ENCODE measurements around the gene OR52K2.

OR52K2 gene

GRCh38 chr11:4465407-4465806 is 16.3 kb downstream of the OR52K2 start:
- H3K9me3 ChIP-seq (replicated peaks in 1 of 2; ENCODE audit: control insufficient read depth in 2 of 2, insufficient read depth in 1 of 2, low read depth in 1 of 2, low read length in 2 of 2), result peaks cover 5% of the 10 kb centered on the region in 2 donors
- H2BK12ac ChIP-seq (ENCODE audit: low read length), result no peak overlapping the region
- H3K27me3 ChIP-seq (ENCODE audit: control insufficient read depth in 3 of 3, insufficient read depth in 3 of 3, low read depth in 1 of 3, low read length in 3 of 3), result peaks cover 0 to under 1% (median 0%) of the 10 kb centered on the region in 3 experiments
- no peak overlapping the region for H2AK5ac ChIP-seq (ENCODE audit: low read depth, low read length)
- no peak overlapping the region for H3K14ac ChIP-seq (ENCODE audit: low read length)
- H3K79me1 ChIP-seq (ENCODE audit: low read depth, low read length), result no peaks in the 10 kb centered on the region
- H2BK15ac ChIP-seq (ENCODE audit: low read length), result no peak overlapping the region
- no CpG with 5 or more reads among the region's 1 CpG for WGBS, 2 donors (ENCODE audit: extremely low coverage in 2 of 2, insufficient read length in 2 of 2, insufficient replicate concordance in 1 of 2)
- no peak for DNase-seq (ENCODE audit: low spot score)
- no peaks in the 10 kb centered on the region for H3K36me3 ChIP-seq (replicated peaks in 1 of 2; ENCODE audit: control insufficient read depth in 2 of 2, insufficient read depth in 2 of 2, low read length in 2 of 2)
- no peak overlapping the region for H4K91ac ChIP-seq (ENCODE audit: low read depth, low read length, poor library complexity)
- no peak overlapping the region for H3K4me3 ChIP-seq (ENCODE audit: low read length in 2 of 2)
- H4K8ac ChIP-seq (ENCODE audit: low read depth, low read length), result no peak overlapping the region
- H3K27ac ChIP-seq (replicated peaks; ENCODE audit: low read length), result no peak overlapping the region
- no peak overlapping the region for H3K18ac ChIP-seq (ENCODE audit: low read length)
- no peak overlapping the region for H2AFZ ChIP-seq (ENCODE audit: low read length)
- no peaks in the 10 kb centered on the region for H3K4me1 ChIP-seq (ENCODE audit: control insufficient read depth in 2 of 2, insufficient read depth in 1 of 2, low read depth in 1 of 2, low read length in 2 of 2)
- no peak overlapping the region for H3K23ac ChIP-seq (ENCODE audit: low read depth, low read length, poor library complexity)
- no peak overlapping the region for H3K4ac ChIP-seq (ENCODE audit: low read length)
- H3K9ac ChIP-seq (ENCODE audit: low read depth, low read length, poor library complexity), result no peak overlapping the region
- no peak overlapping the region for H3K4me2 ChIP-seq (ENCODE audit: insufficient read depth, low read length, poor library complexity, severe bottlenecking)
- H2BK5ac ChIP-seq (ENCODE audit: low read length), result no peak overlapping the region
- no peak overlapping the region for H2BK120ac ChIP-seq (ENCODE audit: low read depth, low read length)

GRCh38 chr11:4466131-4466870 is 17.2 kb downstream of the OR52K2 start:
- Histone ChIP-seq H3K23ac (ENCODE audit: low read depth, low read length, poor library complexity) (no peak overlapping the region), H3K4me3 (ENCODE audit: low read length in 2 of 2) (no peak overlapping the region), H3K14ac (ENCODE audit: low read length) (no peak overlapping the region), H3K4ac (ENCODE audit: low read length) (no peak overlapping the region), H3K36me3 (replicated peaks in 1 of 2; ENCODE audit: control insufficient read depth in 2 of 2, insufficient read depth in 2 of 2, low read length in 2 of 2) (no peaks in the 10 kb centered on the region), H3K27me3 (ENCODE audit: control insufficient read depth in 3 of 3, insufficient read depth in 3 of 3, low read depth in 1 of 3, low read length in 3 of 3) (no peaks in the 10 kb centered on the region), H2AFZ (ENCODE audit: low read length) (no peak overlapping the region), H3K9ac (ENCODE audit: low read depth, low read length, poor library complexity) (no peak overlapping the region), H2AK5ac (ENCODE audit: low read depth, low read length) (no peak overlapping the region), H2BK12ac (ENCODE audit: low read length) (no peak overlapping the region), H2BK15ac (ENCODE audit: low read length) (no peak overlapping the region), H3K27ac (replicated peaks; ENCODE audit: low read length) (no peak overlapping the region), H2BK120ac (ENCODE audit: low read depth, low read length) (no peak overlapping the region), H3K4me1 (ENCODE audit: control insufficient read depth in 2 of 2, insufficient read depth in 1 of 2, low read depth in 1 of 2, low read length in 2 of 2) (no peaks in the 10 kb centered on the region), H3K18ac (ENCODE audit: low read length) (no peak overlapping the region), H4K8ac (ENCODE audit: low read depth, low read length) (no peak overlapping the region), H2BK5ac (ENCODE audit: low read length) (no peak overlapping the region), H3K4me2 (ENCODE audit: insufficient read depth, low read length, poor library complexity, severe bottlenecking) (no peak overlapping the region), H4K91ac (ENCODE audit: low read depth, low read length, poor library complexity) (no peak overlapping the region), H3K9me3 (replicated peaks in 1 of 2; ENCODE audit: control insufficient read depth in 2 of 2, insufficient read depth in 1 of 2, low read depth in 1 of 2, low read length in 2 of 2) (peaks cover 5% of the 10 kb centered on the region in 2 donors), H3K79me1 (ENCODE audit: low read depth, low read length) (no peaks in the 10 kb centered on the region)
- no peak for DNase-seq (ENCODE audit: low spot score)
- WGBS, 2 donors (ENCODE audit: extremely low coverage in 2 of 2, insufficient read length in 2 of 2, insufficient replicate concordance in 1 of 2), result no CpG with 5 or more reads among the region's 5 CpGs

DNA sequence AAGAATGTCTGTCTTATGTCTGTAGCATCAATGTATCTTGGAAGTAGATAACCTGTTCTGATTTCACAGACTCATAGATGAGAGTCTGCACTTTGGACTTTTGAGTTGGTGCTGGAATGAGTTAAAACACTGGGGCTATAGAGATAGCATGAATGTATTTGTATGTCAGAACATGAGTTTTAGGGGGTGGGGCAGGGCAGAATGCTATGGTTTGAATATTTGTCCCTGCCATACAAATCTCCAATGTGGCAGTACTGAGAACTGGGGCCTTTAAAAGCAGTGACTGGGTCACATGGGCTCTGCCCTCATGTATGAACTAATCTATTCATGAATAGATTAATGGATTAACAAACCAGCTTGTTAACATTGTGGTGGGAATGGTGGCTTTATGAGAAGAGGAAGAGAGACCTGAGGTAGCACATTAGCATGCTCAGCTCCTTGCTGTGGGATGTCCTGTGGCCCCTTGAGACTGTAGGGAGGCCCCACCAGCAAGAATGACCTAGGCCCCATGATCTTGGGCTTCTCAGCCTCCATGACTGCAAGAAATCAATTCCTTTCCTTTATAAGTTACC is 17.9 kb downstream of the OR52K2 start:
- Histone ChIP-seq H3K4me1 (ENCODE audit: control insufficient read depth in 2 of 2, insufficient read depth in 1 of 2, low read depth in 1 of 2, low read length in 2 of 2) (no peaks in the 10 kb centered on the region), H3K4me2 (ENCODE audit: insufficient read depth, low read length, poor library complexity, severe bottlenecking) (no peak overlapping the region), H2AK5ac (ENCODE audit: low read depth, low read length) (no peak overlapping the region), H3K79me1 (ENCODE audit: low read depth, low read length) (no peaks in the 10 kb centered on the region), H3K9me3 (replicated peaks in 1 of 2; ENCODE audit: control insufficient read depth in 2 of 2, insufficient read depth in 1 of 2, low read depth in 1 of 2, low read length in 2 of 2) (peaks cover 5% of the 10 kb centered on the region in 2 donors), H3K9ac (ENCODE audit: low read depth, low read length, poor library complexity) (no peak overlapping the region), H2BK120ac (ENCODE audit: low read depth, low read length) (no peak overlapping the region), H2AFZ (ENCODE audit: low read length) (no peak overlapping the region), H3K27me3 (ENCODE audit: control insufficient read depth in 3 of 3, insufficient read depth in 3 of 3, low read depth in 1 of 3, low read length in 3 of 3) (no peaks in the 10 kb centered on the region), H3K18ac (ENCODE audit: low read length) (no peak overlapping the region), H3K14ac (ENCODE audit: low read length) (no peak overlapping the region), H2BK12ac (ENCODE audit: low read length) (no peak overlapping the region), H4K8ac (ENCODE audit: low read depth, low read length) (no peak overlapping the region), H3K27ac (replicated peaks; ENCODE audit: low read length) (no peak overlapping the region), H3K23ac (ENCODE audit: low read depth, low read length, poor library complexity) (no peak overlapping the region), H2BK15ac (ENCODE audit: low read length) (no peak overlapping the region), H4K91ac (ENCODE audit: low read depth, low read length, poor library complexity) (no peak overlapping the region), H3K4ac (ENCODE audit: low read length) (no peak overlapping the region), H3K36me3 (replicated peaks in 1 of 2; ENCODE audit: control insufficient read depth in 2 of 2, insufficient read depth in 2 of 2, low read length in 2 of 2) (no peaks in the 10 kb centered on the region), H3K4me3 (ENCODE audit: low read length in 2 of 2) (no peak overlapping the region), H2BK5ac (ENCODE audit: low read length) (no peak overlapping the region)
- no peak for DNase-seq (ENCODE audit: low spot score)

DNA sequence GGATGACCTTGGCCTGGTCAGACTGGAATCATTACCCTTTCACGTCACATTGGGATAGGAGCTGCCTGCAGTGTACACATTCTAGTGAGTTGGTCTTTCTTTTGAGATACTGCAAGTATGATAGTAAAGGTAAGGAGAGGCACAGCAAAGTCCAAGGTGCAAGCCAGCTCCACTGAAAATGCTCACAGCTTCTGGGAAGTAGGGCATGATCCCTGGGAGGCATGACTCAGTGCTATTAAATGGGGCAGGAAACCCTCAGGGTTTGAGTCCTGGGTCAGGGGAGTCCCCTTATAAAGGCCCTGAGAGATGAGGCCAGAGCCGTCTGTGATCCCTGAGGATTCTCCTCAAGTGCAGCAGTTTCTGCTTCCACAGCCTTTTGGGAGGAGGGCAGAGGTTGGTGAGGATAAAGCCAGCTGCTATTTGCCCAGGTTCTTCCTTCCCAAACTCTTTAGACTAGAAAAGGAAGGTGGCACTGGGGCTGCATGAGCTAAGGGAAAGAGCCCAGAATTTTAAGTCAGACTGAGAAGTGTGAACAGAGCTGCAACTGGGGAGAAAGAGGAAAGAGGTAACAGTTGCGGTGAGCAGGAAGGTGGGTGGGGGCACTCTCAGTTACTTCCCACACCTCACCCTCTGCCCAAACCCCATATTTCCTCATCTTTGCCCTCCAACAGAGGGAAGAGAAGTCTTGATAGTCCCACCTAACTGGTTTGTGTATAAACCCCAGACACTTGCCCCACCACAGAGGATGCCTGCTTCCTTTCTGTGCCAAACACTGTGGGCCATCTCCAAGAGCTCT is 18.9 kb downstream of the OR52K2 start:
- Histone ChIP-seq H3K14ac (ENCODE audit: low read length) (no peak overlapping the region), H3K4me3 (ENCODE audit: low read length in 2 of 2) (no peak overlapping the region), H2BK15ac (ENCODE audit: low read length) (no peak overlapping the region), H3K36me3 (replicated peaks in 1 of 2; ENCODE audit: control insufficient read depth in 2 of 2, insufficient read depth in 2 of 2, low read length in 2 of 2) (no peaks in the 10 kb centered on the region), H2BK12ac (ENCODE audit: low read length) (no peak overlapping the region), H3K27ac (replicated peaks; ENCODE audit: low read length) (no peak overlapping the region), H3K18ac (ENCODE audit: low read length) (no peak overlapping the region), H2AK5ac (ENCODE audit: low read depth, low read length) (no peak overlapping the region), H3K4ac (ENCODE audit: low read length) (no peak overlapping the region), H3K4me1 (ENCODE audit: control insufficient read depth in 2 of 2, insufficient read depth in 1 of 2, low read depth in 1 of 2, low read length in 2 of 2) (no peaks in the 10 kb centered on the region), H3K4me2 (ENCODE audit: insufficient read depth, low read length, poor library complexity, severe bottlenecking) (no peak overlapping the region), H4K91ac (ENCODE audit: low read depth, low read length, poor library complexity) (peak overlapping the region; percentile 8), H4K8ac (ENCODE audit: low read depth, low read length) (no peak overlapping the region), H2AFZ (ENCODE audit: low read length) (no peak overlapping the region), H2BK5ac (ENCODE audit: low read length) (no peak overlapping the region), H3K23ac (ENCODE audit: low read depth, low read length, poor library complexity) (no peak overlapping the region), H3K9me3 (replicated peaks in 1 of 2; ENCODE audit: control insufficient read depth in 2 of 2, insufficient read depth in 1 of 2, low read depth in 1 of 2, low read length in 2 of 2) (peaks cover 5% of the 10 kb centered on the region in 2 donors), H3K27me3 (ENCODE audit: control insufficient read depth in 3 of 3, insufficient read depth in 3 of 3, low read depth in 1 of 3, low read length in 3 of 3) (no peaks in the 10 kb centered on the region), H2BK120ac (ENCODE audit: low read depth, low read length) (no peak overlapping the region), H3K9ac (ENCODE audit: low read depth, low read length, poor library complexity) (no peak overlapping the region), H3K79me1 (ENCODE audit: low read depth, low read length) (no peaks in the 10 kb centered on the region)
- no CpG with 5 or more reads among the region's 3 CpGs for WGBS, 2 donors (ENCODE audit: extremely low coverage in 2 of 2, insufficient read length in 2 of 2, insufficient replicate concordance in 1 of 2)
- DNase-seq (ENCODE audit: low spot score), result no peak

All from neuronal stem cell (in vitro differentiated cells).